ENCODE results near the gene KDM3B.

The KDM3B gene

GRCh38 chr5:138444078-138444773 lies 91.7 kb downstream of the KDM3B start:
- ATAC-seq (ENCODE audit: low read depth) (no peak), DNase-seq (ENCODE audit: low spot score) (no peak)
- Histone ChIP-seq H3K27ac (ENCODE audit: poor library complexity, severe bottlenecking) (no peak overlapping the region), H3K4me3 (ENCODE audit: severe bottlenecking) (no peak overlapping the region), H3K4me1 (ENCODE audit: insufficient read depth, poor library complexity, severe bottlenecking) (no peaks in the 10 kb centered on the region), H3K36me3 (ENCODE audit: low read depth) (no peaks in the 10 kb centered on the region), H3K9me3 (ENCODE audit: severe bottlenecking) (no peaks in the 10 kb centered on the region), H3K27me3 (ENCODE audit: insufficient read depth, poor library complexity, severe bottlenecking) (no peaks in the 10 kb centered on the region)
- no peak for TF ChIP-seq CTCF (IDR thresholded peaks at IDR 0.05; ENCODE audit: poor library complexity, severe bottlenecking)

DNA sequence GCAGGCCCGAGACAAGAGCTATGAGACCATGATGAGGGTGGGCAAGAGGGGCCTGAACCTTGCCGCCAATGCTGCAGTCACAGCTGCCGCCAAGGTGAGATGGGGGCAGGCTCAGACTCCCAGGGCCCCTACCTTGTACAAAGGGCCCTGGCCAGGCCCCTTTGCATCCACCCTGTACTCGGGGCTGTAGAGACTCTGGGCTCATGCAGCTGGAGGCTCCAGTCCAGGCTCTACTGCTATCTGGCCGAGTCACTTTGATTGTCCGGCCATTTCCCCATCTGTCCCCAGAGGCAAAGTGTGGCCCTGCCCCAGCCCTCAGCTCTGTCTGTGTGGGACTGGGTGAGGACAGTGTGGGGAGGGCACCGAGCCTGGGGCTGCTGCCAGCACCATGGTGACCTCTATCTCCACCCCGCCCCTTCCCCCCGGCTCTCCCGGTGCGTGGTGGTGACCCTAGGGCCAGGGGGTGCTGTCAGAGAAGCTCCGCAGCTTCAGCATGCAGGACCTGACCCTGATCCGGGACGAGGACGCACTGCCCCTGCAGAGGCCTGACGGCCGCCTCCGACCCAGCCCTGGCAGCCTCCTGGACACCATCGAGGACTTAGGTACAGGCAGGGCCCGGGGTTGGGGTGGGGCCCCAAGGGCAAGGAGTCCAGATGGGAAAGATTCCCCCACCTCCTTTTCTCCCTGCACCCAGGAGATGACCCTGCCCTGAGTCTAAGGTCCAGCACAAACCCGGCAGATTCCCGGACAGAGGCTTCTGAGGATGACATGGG lies 92.5 kb downstream of the KDM3B start:
- ATAC-seq (ENCODE audit: low read depth) (no peak), DNase-seq (ENCODE audit: low spot score) (no peak)
- no peak for TF ChIP-seq CTCF (IDR thresholded peaks at IDR 0.05; ENCODE audit: poor library complexity, severe bottlenecking)
- Histone ChIP-seq H3K4me1 (ENCODE audit: insufficient read depth, poor library complexity, severe bottlenecking) (no peaks in the 10 kb centered on the region), H3K27ac (ENCODE audit: poor library complexity, severe bottlenecking) (no peak overlapping the region), H3K36me3 (ENCODE audit: low read depth) (no peaks in the 10 kb centered on the region), H3K9me3 (ENCODE audit: severe bottlenecking) (no peaks in the 10 kb centered on the region), H3K27me3 (ENCODE audit: insufficient read depth, poor library complexity, severe bottlenecking) (no peaks in the 10 kb centered on the region), H3K4me3 (ENCODE audit: severe bottlenecking) (no peak overlapping the region)

GRCh38 chr5:138445547-138446271 lies 93.2 kb downstream of the KDM3B start:
- H3K9me3 ChIP-seq (ENCODE audit: severe bottlenecking), result no peaks in the 10 kb centered on the region
- no peaks in the 10 kb centered on the region for H3K36me3 ChIP-seq (ENCODE audit: low read depth)
- ATAC-seq (ENCODE audit: low read depth) (no peak), DNase-seq (ENCODE audit: low spot score) (no peak)
- H3K27ac ChIP-seq (ENCODE audit: poor library complexity, severe bottlenecking), result no peak overlapping the region
- no peak overlapping the region for H3K4me3 ChIP-seq (ENCODE audit: severe bottlenecking)
- no peaks in the 10 kb centered on the region for H3K27me3 ChIP-seq (ENCODE audit: insufficient read depth, poor library complexity, severe bottlenecking)
- TF ChIP-seq CTCF (IDR thresholded peaks at IDR 0.05; ENCODE audit: poor library complexity, severe bottlenecking), result no peak
- no peaks in the 10 kb centered on the region for H3K4me1 ChIP-seq (ENCODE audit: insufficient read depth, poor library complexity, severe bottlenecking)

DNA sequence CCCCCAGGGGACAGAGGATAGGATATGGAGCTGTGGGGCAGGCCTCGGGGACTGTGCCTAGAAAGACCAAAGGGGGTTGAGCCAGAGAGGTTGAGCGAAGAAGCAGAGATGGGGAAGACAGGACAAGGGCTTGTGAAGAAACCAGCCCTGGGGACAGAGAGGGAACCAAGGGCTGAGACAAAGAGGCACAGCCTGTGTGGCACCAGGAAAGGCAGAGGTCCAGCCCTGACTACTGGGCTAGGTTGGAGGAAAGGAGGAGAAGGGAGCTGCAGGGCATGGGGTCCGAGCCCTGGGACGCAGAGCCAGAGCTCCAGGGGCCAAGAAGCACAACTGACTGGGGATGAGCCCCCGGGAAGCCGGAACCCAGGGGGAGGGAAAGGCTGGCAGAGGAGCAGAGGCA lies 95.6 kb downstream of the KDM3B start:
- DNase-seq (ENCODE audit: low spot score) (no peak), ATAC-seq (ENCODE audit: low read depth) (no peak)
- no peaks in the 10 kb centered on the region for H3K36me3 ChIP-seq (ENCODE audit: low read depth)
- no peaks in the 10 kb centered on the region for H3K4me1 ChIP-seq (ENCODE audit: insufficient read depth, poor library complexity, severe bottlenecking)
- no peaks in the 10 kb centered on the region for H3K9me3 ChIP-seq (ENCODE audit: severe bottlenecking)
- H3K4me3 ChIP-seq (ENCODE audit: severe bottlenecking), result no peak overlapping the region
- H3K27ac ChIP-seq (ENCODE audit: poor library complexity, severe bottlenecking), result no peak overlapping the region
- no peaks in the 10 kb centered on the region for H3K27me3 ChIP-seq (ENCODE audit: insufficient read depth, poor library complexity, severe bottlenecking)
- no peak for TF ChIP-seq CTCF (IDR thresholded peaks at IDR 0.05; ENCODE audit: poor library complexity, severe bottlenecking)
